Smooth muscle cell (in vitro differentiated cells): Measurements from ENCODE around the gene WDR70. TPM values are rescaled to one million over a fixed set of nuclear protein-coding genes. Genes with fewer than 3 reads are reported as not detected.
"Not testable (repeated sequence)": the region's sequence is repeated elsewhere in the genome, so short reads cannot be mapped to it uniquely, and the experiment has no call there.

ENCODE experiments used
- DNase-seq: peaks from one replicate; lab custom pipeline; 2025; ENCODE audit not compliant: unreplicated experiment; lab: John Stamatoyannopoulos, UW
- H2AFZ ChIP-seq: fragments of 200-600 bp; sonication (generic); 2 replicates; pipeline ENCODE4 v1.6.0; 2016; ENCODE audit warnings: antibody characterized with exemption, low read depth, mild to moderate bottlenecking
- H3F3A ChIP-seq: fragments of 200-600 bp; sonication (generic); 2 replicates; pipeline ENCODE4 v1.6.0; 2017; ENCODE audit warnings: antibody characterized with exemption, low read depth
- H3K27ac ChIP-seq: fragments of 200-600 bp; sonication (generic); 2 replicates; pipeline ENCODE4 v1.5.1; 2016; ENCODE audit warnings: low read depth, mild to moderate bottlenecking
- H3K27me3 ChIP-seq: fragments of 200-600 bp; sonication (generic); 2 replicates; pipeline ENCODE4 v1.6.1; 2016; ENCODE audit warnings: low read depth, mild to moderate bottlenecking
- H3K36me3 ChIP-seq: fragments of 200-600 bp; sonication (generic); 2 replicates; pipeline ENCODE4 v1.5.1; 2016; ENCODE audit warnings: low read depth
- H3K4me1 ChIP-seq: fragments of 200-600 bp; sonication (generic); 2 replicates; pipeline ENCODE4 v1.5.1; 2016; ENCODE audit warnings: low read depth
- H3K4me2 ChIP-seq: fragments of 200-600 bp; sonication (generic); 2 replicates; pipeline ENCODE4 v1.6.0; 2016; ENCODE audit warnings: mild to moderate bottlenecking
- H3K4me3 ChIP-seq: fragments of 200-600 bp; sonication (generic); 2 replicates; pipeline ENCODE4 v1.5.1; 2016; ENCODE audit warnings: mild to moderate bottlenecking
- H3K79me2 ChIP-seq: fragments of 200-600 bp; sonication (generic); 2 replicates; pipeline ENCODE4 v1.6.0; 2016; ENCODE audit warnings: low read depth, mild to moderate bottlenecking
- H3K9ac ChIP-seq: fragments of 200-600 bp; sonication (generic); 2 replicates; pipeline ENCODE4 v1.6.0; 2016; ENCODE audit warnings: low read depth
- H3K9me3 ChIP-seq: fragments of 200-600 bp; sonication (generic); replicated peaks from 2 replicates; pipeline ENCODE4 v1.5.1; 2016; ENCODE audit warnings: low read depth
- H4K20me1 ChIP-seq: fragments of 200-600 bp; sonication (generic); 2 replicates; pipeline ENCODE4 v1.6.0; 2016; ENCODE audit warnings: low read depth
- WGBS: methylation state at CpG from one replicate; pipeline ENCODE4 v1.1.7; 2016; ENCODE audit warnings: low lambda C conversion rate; 5-methylcytosine and 5-hydroxymethylcytosine counted together
- polyA plus RNA-seq: library from polyadenylated mRNA; unstranded; fragments of >200 nt; fragmentation: Nextera tagmentation; extraction: Ambion mirVana; gene quantifications from 2 replicates; pipeline ENCODE4 v1.2.1, GENCODE V29; 2016
- total RNA-seq: library from RNA; depleted of rRNA; stranded (reverse); fragments of >200 nt; gene quantifications from 2 replicates; pipeline ENCODE4 v1.2.3, GENCODE V29; 2014
- TF ChIP-seq, protein P1 (sequence below): fragments of 200-600 bp; sonication (generic); IDR thresholded peaks from 2 replicates; pipeline ENCODE4 v1.5.1; 2017; ENCODE audit warnings: borderline replicate concordance, mild to moderate bottlenecking, antibody characterized with exemption; ENCODE audit not compliant: insufficient read depth, poor library complexity, severe bottlenecking

WDR70 gene
- total and polyA plus RNA-seq, 2 experiments from 2014 or later, result 17.8 to 28.7 TPM

DNA sequence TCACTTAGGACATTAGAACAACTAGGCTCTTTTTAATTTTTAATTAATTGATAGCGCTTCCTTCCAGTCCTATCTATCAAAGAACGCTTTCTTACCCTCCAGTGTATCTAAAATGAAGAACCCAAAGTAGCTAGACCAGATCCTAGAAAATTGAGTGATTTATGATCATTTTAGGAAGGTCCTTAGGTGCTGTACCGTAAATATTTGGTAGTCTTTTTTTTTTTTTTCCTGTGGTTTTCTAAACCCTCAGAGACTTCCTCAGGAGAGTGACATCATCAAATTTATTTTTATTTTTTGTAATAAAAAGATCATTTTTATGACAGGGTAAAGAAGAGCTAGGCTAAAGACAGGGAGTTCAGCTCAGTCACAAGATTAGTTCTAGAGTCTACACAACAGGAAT lies 197.4 kb downstream of the WDR70 start:
- H3K4me2 ChIP-seq, result no peak overlapping the region
- no peaks in the 10 kb centered on the region for H3K79me2 ChIP-seq
- no peak overlapping the region for H3K4me3 ChIP-seq
- DNase-seq, result no peak
- no peak overlapping the region for H2AFZ ChIP-seq
- H3K27ac ChIP-seq, result no peak overlapping the region
- no peaks in the 10 kb centered on the region for H3K27me3 ChIP-seq
- no peaks in the 10 kb centered on the region for H3K36me3 ChIP-seq
- TF ChIP-seq, protein P1, sequence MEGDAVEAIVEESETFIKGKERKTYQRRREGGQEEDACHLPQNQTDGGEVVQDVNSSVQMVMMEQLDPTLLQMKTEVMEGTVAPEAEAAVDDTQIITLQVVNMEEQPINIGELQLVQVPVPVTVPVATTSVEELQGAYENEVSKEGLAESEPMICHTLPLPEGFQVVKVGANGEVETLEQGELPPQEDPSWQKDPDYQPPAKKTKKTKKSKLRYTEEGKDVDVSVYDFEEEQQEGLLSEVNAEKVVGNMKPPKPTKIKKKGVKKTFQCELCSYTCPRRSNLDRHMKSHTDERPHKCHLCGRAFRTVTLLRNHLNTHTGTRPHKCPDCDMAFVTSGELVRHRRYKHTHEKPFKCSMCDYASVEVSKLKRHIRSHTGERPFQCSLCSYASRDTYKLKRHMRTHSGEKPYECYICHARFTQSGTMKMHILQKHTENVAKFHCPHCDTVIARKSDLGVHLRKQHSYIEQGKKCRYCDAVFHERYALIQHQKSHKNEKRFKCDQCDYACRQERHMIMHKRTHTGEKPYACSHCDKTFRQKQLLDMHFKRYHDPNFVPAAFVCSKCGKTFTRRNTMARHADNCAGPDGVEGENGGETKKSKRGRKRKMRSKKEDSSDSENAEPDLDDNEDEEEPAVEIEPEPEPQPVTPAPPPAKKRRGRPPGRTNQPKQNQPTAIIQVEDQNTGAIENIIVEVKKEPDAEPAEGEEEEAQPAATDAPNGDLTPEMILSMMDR, result no peak
- WGBS, result 95% methylated on average over 3 of the region's 3 CpGs
- no peaks in the 10 kb centered on the region for H3K4me1 ChIP-seq
- H3K9me3 ChIP-seq, result no peaks in the 10 kb centered on the region
- no peaks in the 10 kb centered on the region for H4K20me1 ChIP-seq
- H3F3A ChIP-seq, result no peaks in the 10 kb centered on the region
- H3K9ac ChIP-seq, result no peak overlapping the region

DNA sequence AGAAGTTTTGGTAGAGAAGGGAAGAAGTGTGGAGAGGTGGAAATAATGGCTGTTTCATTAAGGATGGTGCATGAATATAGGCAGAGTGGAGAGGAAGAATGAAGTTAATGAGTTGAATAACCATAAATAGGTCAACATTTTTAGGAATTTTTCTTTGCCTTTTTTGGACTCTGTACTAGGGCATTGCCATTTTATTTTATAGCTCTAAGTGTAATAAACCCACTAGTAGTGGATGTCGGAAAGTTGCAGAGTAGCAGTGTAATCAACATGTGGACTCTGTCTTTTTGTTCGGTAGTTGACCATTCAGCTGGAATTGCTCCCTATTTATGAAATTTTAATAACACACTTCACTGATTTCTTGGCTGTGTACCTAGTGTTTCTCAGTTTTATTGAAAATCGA lies 199.1 kb downstream of the WDR70 start:
- WGBS, result 95% methylated on average over 3 of the region's 3 CpGs
- Histone ChIP-seq H3F3A (no peaks in the 10 kb centered on the region), H3K79me2 (no peaks in the 10 kb centered on the region), H3K4me3 (no peak overlapping the region), H3K9ac (no peak overlapping the region), H3K27me3 (no peaks in the 10 kb centered on the region), H3K27ac (no peak overlapping the region), H3K4me2 (no peak overlapping the region), H3K4me1 (no peaks in the 10 kb centered on the region), H3K36me3 (no peaks in the 10 kb centered on the region), H3K9me3 (no peaks in the 10 kb centered on the region), H4K20me1 (no peaks in the 10 kb centered on the region), H2AFZ (no peak overlapping the region)
- TF ChIP-seq, protein P1, result no peak
- DNase-seq, result no peak

DNA sequence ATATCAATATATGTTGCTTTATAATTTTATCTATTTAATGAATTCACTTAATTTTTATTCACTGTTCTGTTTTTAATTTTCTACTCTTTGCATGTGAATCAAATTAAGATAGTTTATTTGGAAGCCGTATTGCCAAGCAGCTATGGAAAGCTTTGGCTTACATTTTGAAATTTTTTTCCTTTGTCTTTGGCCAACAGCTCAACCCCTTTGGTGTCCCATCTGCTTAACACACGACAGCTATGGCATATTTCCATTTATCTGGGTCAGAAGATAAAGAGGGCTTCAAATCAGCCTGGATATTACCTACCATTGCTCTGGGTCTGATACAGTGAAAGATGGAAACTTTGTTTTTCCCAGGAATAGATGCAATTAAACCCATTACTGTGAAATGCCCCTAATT lies 201.0 kb downstream of the WDR70 start:
- Histone ChIP-seq H3K27ac (no peak overlapping the region), H3K4me1 (no peaks in the 10 kb centered on the region), H3K4me3 (no peak overlapping the region), H3K9ac (no peak overlapping the region), H3K4me2 (no peak overlapping the region), H3F3A (no peaks in the 10 kb centered on the region), H4K20me1 (no peaks in the 10 kb centered on the region), H3K79me2 (no peaks in the 10 kb centered on the region), H3K9me3 (no peaks in the 10 kb centered on the region), H3K36me3 (no peaks in the 10 kb centered on the region), H3K27me3 (no peaks in the 10 kb centered on the region), H2AFZ (no peak overlapping the region)
- TF ChIP-seq, protein P1, result no peak
- WGBS, result 95% methylated on average over 2 of the region's 2 CpGs
- DNase-seq, result no peak

DNA sequence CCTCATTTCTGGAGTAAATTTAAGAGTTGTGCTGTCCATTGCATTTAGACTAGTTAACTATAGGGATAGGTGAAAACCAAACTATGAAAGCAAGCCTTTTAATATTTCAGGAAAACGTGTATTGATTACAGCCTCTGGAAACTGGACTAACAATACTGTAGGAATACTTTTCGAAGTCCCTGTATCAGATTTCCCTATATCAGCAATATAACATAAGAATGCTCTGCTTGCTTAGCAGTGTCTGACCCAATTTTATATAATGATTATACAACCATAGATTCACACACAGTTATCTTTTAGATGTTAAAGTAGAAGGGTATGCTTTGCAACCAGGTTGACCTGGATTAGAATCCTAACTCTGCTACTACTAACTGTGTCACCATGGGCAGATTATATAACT lies 203.1 kb downstream of the WDR70 start:
- H3K36me3 ChIP-seq, result no peaks in the 10 kb centered on the region
- H4K20me1 ChIP-seq, result no peaks in the 10 kb centered on the region
- H3K9ac ChIP-seq, result no peak overlapping the region
- no peak for DNase-seq
- TF ChIP-seq, protein P1, result no peak
- H3K4me1 ChIP-seq, result no peaks in the 10 kb centered on the region
- H3K27ac ChIP-seq, result no peak overlapping the region
- no peaks in the 10 kb centered on the region for H3K9me3 ChIP-seq
- H3K4me2 ChIP-seq, result no peak overlapping the region
- H3K79me2 ChIP-seq, result no peaks in the 10 kb centered on the region
- WGBS, result 96% methylated on average over 2 of the region's 2 CpGs
- no peak overlapping the region for H2AFZ ChIP-seq
- H3K4me3 ChIP-seq, result no peak overlapping the region
- H3F3A ChIP-seq, result no peaks in the 10 kb centered on the region
- H3K27me3 ChIP-seq, result no peaks in the 10 kb centered on the region

- H2AFZ ChIP-seq, H3K36me3 ChIP-seq, H4K20me1 ChIP-seq, H3K4me2 ChIP-seq, H3K9me3 ChIP-seq, H3K79me2 ChIP-seq, H3K4me1 ChIP-seq, DNase-seq, H3K27ac ChIP-seq, H3K9ac ChIP-seq, H3F3A ChIP-seq, H3K27me3 ChIP-seq, H3K4me3 ChIP-seq: not testable (repeated sequence)
- 99% methylated on average over 3 of the region's 3 CpGs for WGBS
These were observed 214.2 kb downstream of the WDR70 start for GRCh38 chr5:37593292-37593691.

- not testable (repeated sequence) for H3K4me3 ChIP-seq, H3K9ac ChIP-seq, H3K4me1 ChIP-seq, H3K27me3 ChIP-seq, DNase-seq, H3K79me2 ChIP-seq, H3K9me3 ChIP-seq, H4K20me1 ChIP-seq, H3K4me2 ChIP-seq, H2AFZ ChIP-seq, H3K36me3 ChIP-seq, H3F3A ChIP-seq, H3K27ac ChIP-seq
- WGBS, result 71% methylated on average over 2 of the region's 2 CpGs
These were observed 215.7 kb downstream of the WDR70 start for GRCh38 chr5:37594864-37595263.
